ENCODE data around the gene CRLF2.
"Not testable (repeated sequence)": the region's sequence is repeated elsewhere in the genome, so short reads cannot be mapped to it uniquely, and the experiment has no call there.

The CRLF2 gene

GRCh38 chrX:1190596-1191145 lies 21.8 kb downstream of the CRLF2 start:
- no peak overlapping the region for H2AFZ ChIP-seq (ENCODE audit: low read length)
- no peak overlapping the region for H3K4me2 ChIP-seq (ENCODE audit: low read depth, low read length, poor library complexity, severe bottlenecking)
- no peaks in the 10 kb centered on the region for H4K20me1 ChIP-seq (ENCODE audit: insufficient read depth, low read length, poor library complexity, severe bottlenecking)
- no peaks in the 10 kb centered on the region for H3K9me3 ChIP-seq (ENCODE audit: insufficient read depth, low read depth, low read length)
- no peaks in the 10 kb centered on the region; the same call in 1 of the 2 replicates for H3K36me3 ChIP-seq (ENCODE audit: insufficient read depth, low read length)
- no peaks in the 10 kb centered on the region for H3K79me2 ChIP-seq (ENCODE audit: insufficient read depth, low read length)
- H3K4me1 ChIP-seq (ENCODE audit: insufficient read depth, low read length, poor library complexity, severe bottlenecking) = no peaks in the 10 kb centered on the region
- H3K27me3 ChIP-seq (ENCODE audit: insufficient read depth, low read length, poor library complexity, severe bottlenecking) = no peaks in the 10 kb centered on the region
- TF ChIP-seq CTCF (conservative IDR thresholded peaks at IDR 0.05; ENCODE audit: low read length) (no peak), EZH2phosphoT487 (IDR thresholded peaks at IDR 0.05; ENCODE audit: borderline replicate concordance) (no peak)
- no peak overlapping the region for H3K4me3 ChIP-seq (ENCODE audit: low read length, poor library complexity, severe bottlenecking)
- no peaks in the 10 kb centered on the region for H3K9me2 ChIP-seq (replicated peaks; ENCODE audit: low read depth, low read length)
- H3F3A ChIP-seq (ENCODE audit: low read depth) = no peaks in the 10 kb centered on the region
- no peak overlapping the region for H3K9ac ChIP-seq (ENCODE audit: low read depth, low read length, poor library complexity, severe bottlenecking)

GRCh38 chrX:1185561-1185960 lies 26.9 kb downstream of the CRLF2 start:
- no peaks in the 10 kb centered on the region for H3K79me2 ChIP-seq (ENCODE audit: insufficient read depth, low read length)
- H3K4me3 ChIP-seq (ENCODE audit: low read length, poor library complexity, severe bottlenecking) = no peak overlapping the region
- H2AFZ ChIP-seq (ENCODE audit: low read length) = no peak overlapping the region
- no peaks in the 10 kb centered on the region for H3K9me3 ChIP-seq (ENCODE audit: insufficient read depth, low read depth, low read length)
- H3K9me2 ChIP-seq (replicated peaks; ENCODE audit: low read depth, low read length) = no peaks in the 10 kb centered on the region
- H3K4me1 ChIP-seq (ENCODE audit: insufficient read depth, low read length, poor library complexity, severe bottlenecking) = no peaks in the 10 kb centered on the region
- H3F3A ChIP-seq (ENCODE audit: low read depth) = no peaks in the 10 kb centered on the region
- no peaks in the 10 kb centered on the region for H4K20me1 ChIP-seq (ENCODE audit: insufficient read depth, low read length, poor library complexity, severe bottlenecking)
- no peak overlapping the region for H3K4me2 ChIP-seq (ENCODE audit: low read depth, low read length, poor library complexity, severe bottlenecking)
- H3K9ac ChIP-seq (ENCODE audit: low read depth, low read length, poor library complexity, severe bottlenecking) = no peak overlapping the region
- no peaks in the 10 kb centered on the region; the same call in 1 of the 2 replicates for H3K36me3 ChIP-seq (ENCODE audit: insufficient read depth, low read length)
- no peaks in the 10 kb centered on the region for H3K27me3 ChIP-seq (ENCODE audit: insufficient read depth, low read length, poor library complexity, severe bottlenecking)
- TF ChIP-seq CTCF (conservative IDR thresholded peaks at IDR 0.05; ENCODE audit: low read length) = no peak

- Histone ChIP-seq H3K9me2 (replicated peaks; ENCODE audit: low read depth, low read length) (no peaks in the 10 kb centered on the region), H3K79me2 (ENCODE audit: insufficient read depth, low read length) (no peaks in the 10 kb centered on the region), H3K9me3 (ENCODE audit: insufficient read depth, low read depth, low read length) (no peaks in the 10 kb centered on the region), H2AFZ (ENCODE audit: low read length) (no peak overlapping the region), H3K4me2 (ENCODE audit: low read depth, low read length, poor library complexity, severe bottlenecking) (no peak overlapping the region), H3K4me1 (ENCODE audit: insufficient read depth, low read length, poor library complexity, severe bottlenecking) (no peaks in the 10 kb centered on the region), H4K20me1 (ENCODE audit: insufficient read depth, low read length, poor library complexity, severe bottlenecking) (no peaks in the 10 kb centered on the region), H3K27me3 (ENCODE audit: insufficient read depth, low read length, poor library complexity, severe bottlenecking) (no peaks in the 10 kb centered on the region), H3K9ac (ENCODE audit: low read depth, low read length, poor library complexity, severe bottlenecking) (no peak overlapping the region), H3K36me3 (ENCODE audit: insufficient read depth, low read length) (no peaks in the 10 kb centered on the region), H3K4me3 (ENCODE audit: low read length, poor library complexity, severe bottlenecking) (no peak overlapping the region), H3F3A (ENCODE audit: low read depth) (no peaks in the 10 kb centered on the region)
- no peak for TF ChIP-seq CTCF (conservative IDR thresholded peaks at IDR 0.05; ENCODE audit: low read length)
- no peak for TF ChIP-seq EZH2phosphoT487 (IDR thresholded peaks at IDR 0.05; ENCODE audit: borderline replicate concordance)
These were observed 30.2 kb downstream of the CRLF2 start for GRCh38 chrX:1182211-1182610.

GRCh38 chrX:1181661-1182060 lies 30.8 kb downstream of the CRLF2 start:
- H3K9me3 ChIP-seq (ENCODE audit: insufficient read depth, low read depth, low read length) = not testable (repeated sequence)

More at GRCh38 chrX:1181661-1182060, 30.8 kb downstream of the CRLF2 start:
- H3K4me2 ChIP-seq (ENCODE audit: low read depth, low read length, poor library complexity, severe bottlenecking); H3K9me2 ChIP-seq (replicated peaks; ENCODE audit: low read depth, low read length); H3K36me3 ChIP-seq (ENCODE audit: insufficient read depth, low read length); H2AFZ ChIP-seq (ENCODE audit: low read length); H3K27me3 ChIP-seq (ENCODE audit: insufficient read depth, low read length, poor library complexity, severe bottlenecking); H3K79me2 ChIP-seq (ENCODE audit: insufficient read depth, low read length); H3K4me3 ChIP-seq (ENCODE audit: low read length, poor library complexity, severe bottlenecking); H3K4me1 ChIP-seq (ENCODE audit: insufficient read depth, low read length, poor library complexity, severe bottlenecking); H3F3A ChIP-seq (ENCODE audit: low read depth); H3K9ac ChIP-seq (ENCODE audit: low read depth, low read length, poor library complexity, severe bottlenecking); H4K20me1 ChIP-seq (ENCODE audit: insufficient read depth, low read length, poor library complexity, severe bottlenecking): not testable (repeated sequence)

Measured in Loucy (cell line).